NCI-H2196 treated with DMSO at 0.1 percent for 48 hours (cell line): ENCODE data around the gene FAM114A1.

Source experiments
- DNase-seq: peaks from one replicate; lab custom pipeline; 2025; ENCODE audit not compliant: unreplicated experiment; lab: John Stamatoyannopoulos, UW

Gene FAM114A1

DNA sequence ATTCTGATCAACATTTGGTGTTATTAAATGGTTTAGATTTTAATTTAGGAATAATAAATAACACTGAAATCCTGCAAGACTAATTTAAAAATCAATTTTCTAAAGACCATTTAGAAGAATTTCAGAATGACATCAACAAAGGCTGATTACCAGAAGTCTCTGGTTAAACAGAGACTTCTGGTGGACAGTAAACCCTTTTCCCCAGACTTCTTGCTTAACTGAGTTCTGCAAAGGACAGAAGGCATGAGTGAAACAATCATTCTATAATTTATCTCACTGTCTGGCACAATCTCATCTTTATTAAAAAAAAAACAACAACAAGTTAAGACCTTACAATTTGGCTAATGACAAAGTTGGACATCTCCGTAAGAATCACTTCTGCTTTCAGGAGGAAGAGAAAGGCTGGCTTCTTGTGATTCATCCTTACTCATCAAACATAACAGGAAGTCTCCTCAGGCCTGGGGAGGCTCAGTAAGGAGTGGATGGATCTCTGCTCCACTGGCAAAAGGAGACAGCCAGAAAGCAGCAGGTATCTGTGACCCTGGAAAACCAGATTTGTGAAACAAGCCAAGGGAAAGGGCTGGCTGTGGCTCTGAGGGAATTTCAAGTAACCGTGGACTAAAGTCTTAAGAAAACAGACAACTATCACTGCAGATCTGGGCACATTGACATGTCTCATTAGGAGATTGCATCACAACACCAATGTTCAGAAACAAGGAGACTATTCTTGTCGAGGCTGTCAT is 10.1 kb upstream of the FAM114A1 start:
- no peak for DNase-seq

GRCh38 chr4:38858097-38858420 is 9.5 kb upstream of the FAM114A1 start:
- no peak for DNase-seq

DNA sequence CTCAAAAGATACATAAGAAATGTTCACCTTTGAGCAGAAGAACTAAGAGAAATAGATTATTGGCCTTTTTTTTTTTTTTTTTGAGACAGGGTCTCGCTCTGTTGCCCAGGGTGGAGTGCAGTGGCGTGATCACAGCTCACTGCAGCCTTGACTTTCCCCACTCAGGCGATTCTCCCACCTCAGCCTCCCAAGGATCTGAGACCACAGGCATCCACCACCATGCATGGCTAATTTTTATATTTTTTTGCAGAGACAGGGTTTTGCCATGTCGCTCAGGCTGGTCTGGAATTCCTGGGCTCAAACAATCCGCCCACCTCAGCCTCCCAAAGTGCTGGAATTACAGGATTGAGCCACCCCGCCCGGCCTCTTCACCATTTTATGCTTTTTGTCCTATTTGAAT is 8.1 kb upstream of the FAM114A1 start:
- no peak for DNase-seq

GRCh38 chr4:38860788-38861424 is 6.7 kb upstream of the FAM114A1 start:
- DNase-seq, result no peak

GRCh38 chr4:38861791-38862190 is 5.8 kb upstream of the FAM114A1 start:
- no peak for DNase-seq

DNA sequence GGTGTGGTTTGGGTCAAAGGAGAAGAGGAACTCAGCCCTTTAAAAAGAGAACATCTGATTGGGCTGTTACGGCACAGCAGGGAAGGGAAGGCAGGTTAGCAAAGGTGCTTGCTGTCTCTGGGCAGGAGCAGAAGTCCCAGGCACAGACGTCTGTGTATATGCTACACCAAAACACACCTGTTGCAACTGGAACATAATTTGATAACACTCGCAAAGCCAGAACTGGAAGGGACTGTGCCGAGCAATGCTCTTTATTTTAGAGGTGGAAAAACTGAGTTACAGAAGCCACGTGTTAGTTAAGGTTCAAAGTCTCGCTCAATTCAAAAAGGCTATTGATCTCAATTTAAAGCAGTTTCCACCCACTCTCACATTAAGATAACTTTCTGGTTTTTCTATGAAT is 2.2 kb upstream of the FAM114A1 start:
- DNase-seq, result no peak

DNA sequence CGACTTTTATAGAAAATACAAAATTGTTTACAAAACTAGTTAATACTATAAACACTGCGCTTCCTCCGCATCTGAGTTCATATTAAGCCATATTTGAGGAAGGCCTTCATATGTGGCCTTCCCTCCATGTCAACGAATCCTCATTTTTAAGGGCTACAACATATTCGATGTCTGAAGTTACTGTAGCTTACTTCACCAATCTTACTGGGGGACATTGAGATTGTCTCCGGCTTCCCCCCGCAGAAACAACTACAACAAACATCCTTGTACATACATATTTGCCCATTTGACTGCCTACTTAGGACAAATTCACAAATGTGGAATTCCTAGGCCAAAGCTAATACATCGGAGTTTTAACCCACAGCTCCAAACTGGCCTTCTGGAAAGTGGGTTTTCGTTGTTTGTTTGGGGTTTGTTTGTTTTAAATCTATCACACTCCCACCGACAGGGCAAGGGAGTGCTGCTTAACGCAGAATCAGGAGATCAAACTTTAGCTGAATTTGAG is 581 bp upstream of the FAM114A1 start:
- DNase-seq, result no peak

DNA sequence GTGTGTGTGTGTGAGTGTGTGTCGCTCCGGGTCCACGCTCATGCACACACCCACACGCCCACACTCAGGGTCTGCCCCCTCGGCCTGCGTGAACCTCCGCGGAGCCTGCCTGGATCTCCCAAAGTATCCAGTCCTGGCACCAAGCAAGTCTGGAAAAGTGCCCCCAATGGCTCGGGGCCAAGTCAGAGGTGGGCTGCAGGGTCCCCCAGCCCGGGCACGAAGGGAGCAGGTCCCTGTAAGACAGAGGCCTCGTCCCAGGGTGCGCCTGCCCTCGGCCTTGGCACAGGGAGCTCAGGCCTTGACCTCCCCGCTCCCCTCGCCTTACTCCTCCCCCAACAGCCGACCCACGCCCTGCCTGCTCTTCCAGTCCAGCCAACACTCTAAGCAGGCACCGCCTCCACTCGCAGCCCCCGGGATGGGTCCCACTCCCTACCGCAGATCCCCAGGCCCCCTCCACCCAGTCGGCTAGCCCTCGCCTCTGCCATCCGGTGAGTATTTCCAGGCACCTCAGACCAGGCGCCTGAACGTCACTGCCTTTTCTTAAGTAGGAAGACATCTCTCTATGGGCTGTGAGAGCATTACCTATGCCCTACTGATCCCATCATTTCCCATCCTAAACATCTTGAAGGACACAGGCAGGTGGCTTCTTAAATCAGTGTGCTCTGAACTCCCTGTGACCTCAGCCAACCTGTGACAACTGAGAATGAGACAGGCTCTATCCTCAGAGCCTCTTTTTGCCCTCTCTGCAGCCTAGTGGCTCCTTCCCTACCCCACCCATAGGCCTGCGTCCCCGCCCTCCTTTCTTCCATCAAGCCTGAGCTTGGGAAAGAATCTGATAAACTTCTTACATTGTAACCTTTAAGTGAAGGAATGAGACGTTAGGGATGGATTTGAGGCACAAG is 704 bp downstream of the FAM114A1 start:
- DNase-seq, result no peak

DNA sequence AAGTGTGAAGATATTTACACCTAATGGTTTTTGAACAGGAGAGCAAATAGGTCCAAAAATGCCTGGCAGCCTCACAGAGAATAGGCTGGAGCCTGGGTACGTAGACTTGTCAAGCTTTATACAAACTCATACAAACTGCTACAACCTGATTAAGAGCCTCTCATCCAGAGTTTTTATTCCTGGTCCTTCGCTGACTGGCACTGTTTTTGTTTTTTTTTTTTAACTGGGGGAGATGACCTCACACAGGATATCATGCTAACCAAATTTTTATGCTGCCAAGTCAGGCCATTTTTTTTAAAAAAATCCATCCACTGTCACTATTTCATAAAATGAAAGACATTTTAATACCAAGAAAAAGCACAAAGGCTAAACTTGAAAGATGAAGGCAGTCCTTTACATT is 1.9 kb downstream of the FAM114A1 start:
- no peak for DNase-seq

DNA sequence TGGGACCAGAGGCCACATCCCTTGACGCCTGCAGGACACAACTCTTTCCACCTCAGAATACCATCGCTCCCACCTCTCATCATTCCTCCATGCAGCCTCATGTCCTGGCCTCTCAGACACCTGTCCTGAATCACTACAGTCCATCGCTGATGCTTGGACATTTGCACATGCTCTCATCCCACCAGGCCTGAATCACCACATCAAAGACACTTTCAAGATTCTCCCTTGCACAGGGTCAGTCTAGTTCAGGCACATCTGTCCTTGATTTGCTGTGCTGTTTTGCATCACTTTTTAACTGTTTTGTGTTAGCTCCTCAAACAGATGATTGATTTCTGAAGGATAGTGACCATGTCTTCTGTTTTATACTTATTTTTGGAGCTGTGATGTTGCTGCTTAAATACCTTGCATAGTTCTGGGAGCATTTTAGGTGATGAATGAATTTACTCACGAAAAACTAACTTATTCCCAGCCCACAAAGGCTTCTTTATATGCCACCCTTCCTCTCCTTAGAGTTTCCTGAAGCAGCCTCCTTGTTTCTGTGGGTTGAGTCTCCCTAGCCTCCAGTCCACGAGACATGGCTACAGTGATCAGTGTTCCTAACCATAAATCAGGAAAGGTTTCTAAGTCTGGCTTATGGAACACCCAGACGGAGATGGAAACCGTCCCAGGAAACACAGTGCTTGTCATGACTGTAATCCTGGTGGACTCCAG is 2.6 kb downstream of the FAM114A1 start:
- no peak for DNase-seq

- DNase-seq, result no peak
These were observed 4.0 kb downstream of the FAM114A1 start for GRCh38 chr4:38871593-38871992.

DNA sequence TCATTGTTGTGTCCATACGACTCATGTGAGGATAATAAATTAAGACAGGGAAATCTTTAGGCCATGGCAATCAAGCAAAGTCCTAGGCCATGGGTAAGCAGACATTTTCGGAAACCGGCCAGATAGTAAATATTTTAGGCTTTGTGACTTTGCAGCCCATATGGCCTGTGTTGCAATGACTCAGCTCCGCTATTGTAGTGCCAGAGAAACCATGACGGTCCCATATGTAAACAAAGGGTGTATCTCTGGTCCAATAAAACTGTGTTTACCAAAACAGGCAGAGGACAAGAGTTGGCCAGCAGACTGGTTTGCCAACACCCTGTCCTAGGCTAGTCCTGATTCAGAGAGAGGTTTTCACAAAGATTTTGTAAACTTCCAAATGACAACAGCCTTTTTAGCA is 5.0 kb downstream of the FAM114A1 start:
- DNase-seq, result no peak

- no peak for DNase-seq
These were observed 5.8 kb downstream of the FAM114A1 start for GRCh38 chr4:38873290-38873944.

GRCh38 chr4:38876636-38877035 is 9.0 kb downstream of the FAM114A1 start:
- no peak for DNase-seq

- no peak for DNase-seq
These were observed 16.6 kb downstream of the FAM114A1 start for GRCh38 chr4:38884254-38884653.

GRCh38 chr4:38889143-38889542 is 21.5 kb downstream of the FAM114A1 start:
- DNase-seq, result no peak

GRCh38 chr4:38891051-38891983 is 23.7 kb downstream of the FAM114A1 start:
- no peak for DNase-seq

- DNase-seq, result no peak
These were observed 26.8 kb downstream of the FAM114A1 start for GRCh38 chr4:38894322-38894982.

- DNase-seq, result no peak
These were observed 29.3 kb downstream of the FAM114A1 start for GRCh38 chr4:38896940-38897339.
